NCI-H774 (cell line): ENCODE results near the gene CD3E.

Experiments
- DNase-seq: peaks from one replicate; lab custom pipeline; 2025; lab: John Stamatoyannopoulos, UW

Gene CD3E

GRCh38 chr11:118325283-118325682 is 20.8 kb downstream of the CD3E start:
- DNase-seq, result no peak

- DNase-seq, result no peak
Observed at GRCh38 chr11:118328745-118329144, 24.2 kb downstream of the CD3E start.

GRCh38 chr11:118334745-118335144 is 30.2 kb downstream of the CD3E start:
- no peak for DNase-seq

- DNase-seq, result no peak
Observed at GRCh38 chr11:118338637-118339061, 34.1 kb downstream of the CD3E start.

- no peak for DNase-seq
Observed at GRCh38 chr11:118339281-118339961, 34.9 kb downstream of the CD3E start.

- no peak for DNase-seq
Observed at GRCh38 chr11:118340449-118340848, 35.9 kb downstream of the CD3E start.

- no peak for DNase-seq
Observed at GRCh38 chr11:118341261-118341660, 36.7 kb downstream of the CD3E start.

- DNase-seq, result no peak
Observed at GRCh38 chr11:118341815-118342489, 37.4 kb downstream of the CD3E start.

- no peak for DNase-seq
Observed at GRCh38 chr11:118342503-118343161, 38.1 kb downstream of the CD3E start, which contains the start of gene CD3D. Gene CD3D, minus strand, starts transcription at chr11:118342705. Its CDS starts 98 bp downstream, at chr11:118342607.

GRCh38 chr11:118343248-118343647 is 38.7 kb downstream of the CD3E start:
- no peak for DNase-seq

GRCh38 chr11:118343981-118344515 is 39.5 kb downstream of the CD3E start, which contains the start of gene CD3G:
Gene CD3G, plus strand, starts transcription at chr11:118344344. Its CDS starts 80 bp downstream, at chr11:118344424.
- DNase-seq, result no peak

GRCh38 chr11:118349475-118349874 is 44.9 kb downstream of the CD3E start:
- no peak for DNase-seq

GRCh38 chr11:118353084-118353710 is 48.7 kb downstream of the CD3E start:
- no peak for DNase-seq

- DNase-seq, result no peak
Observed at GRCh38 chr11:118358071-118358470, 53.5 kb downstream of the CD3E start.

- peak; percentile 95 for DNase-seq
Observed at GRCh38 chr11:118359295-118359958, 54.9 kb downstream of the CD3E start, which contains the start of gene UBE4A. Gene UBE4A, plus strand, starts transcription at chr11:118359600. Its CDS starts 5,481 bp downstream, at chr11:118365081.

GRCh38 chr11:118364956-118365615 is 60.6 kb downstream of the CD3E start:
- DNase-seq, result no peak
